Ishikawa (cell line): ENCODE results near the gene ARHGEF10L.

Source experiments
- CEBPB ChIP-seq: IDR thresholded peaks from 2 replicates; pipeline ENCODE4 v1.6.1; 2012
- CREB1 ChIP-seq: IDR thresholded peaks from 2 replicates; pipeline ENCODE4 v1.6.1; 2012; ENCODE audit warnings: low read depth
- EGR1 ChIP-seq: IDR thresholded peaks from 2 replicates; pipeline ENCODE4 v1.6.1; 2012
- EP300 ChIP-seq: IDR thresholded peaks from 2 replicates; pipeline ENCODE4 v1.6.1; 2012; ENCODE audit warnings: borderline replicate concordance
- FOXM1 ChIP-seq: IDR thresholded peaks from 2 replicates; pipeline ENCODE4 v1.6.1; 2012; ENCODE audit warnings: low read depth, borderline replicate concordance
- MAX ChIP-seq: IDR thresholded peaks from 2 replicates; pipeline ENCODE4 v1.6.1; 2012
- NFIC ChIP-seq: IDR thresholded peaks from 2 replicates; pipeline ENCODE4 v1.6.1; 2012
- RAD21 ChIP-seq: IDR thresholded peaks from 2 replicates; pipeline ENCODE4 v1.6.1; 2012; ENCODE audit warnings: low read depth
- REST ChIP-seq: IDR thresholded peaks from 2 replicates; pipeline ENCODE4 v1.6.1; 2012; ENCODE audit warnings: low read depth, mild to moderate bottlenecking
- TAF1 ChIP-seq: IDR thresholded peaks from 2 replicates; pipeline ENCODE4 v1.6.1; 2012; ENCODE audit warnings: low read depth, mild to moderate bottlenecking
- TCF12 ChIP-seq: IDR thresholded peaks from 2 replicates; pipeline ENCODE4 v1.6.1; 2012; ENCODE audit warnings: low read depth
- TEAD4 ChIP-seq: IDR thresholded peaks from 2 replicates; pipeline ENCODE4 v1.6.1; 2012
- USF1 ChIP-seq: IDR thresholded peaks from 2 replicates; pipeline ENCODE4 v1.6.1; 2012
- YY1 ChIP-seq: IDR thresholded peaks from 2 replicates; pipeline ENCODE4 v1.6.1; 2012; ENCODE audit warnings: low read depth
- ZBTB7A ChIP-seq: IDR thresholded peaks from 2 replicates; pipeline ENCODE4 v1.6.1; 2012; ENCODE audit warnings: low read depth

Gene ARHGEF10L

GRCh38 chr1:17649371-17650106 lies 110.0 kb downstream of the ARHGEF10L start:
- TF ChIP-seq USF1 (no peak), REST (no peak), NFIC (no peak), TCF12 (no peak), CREB1 (no peak), FOXM1 (no peak), YY1 (no peak), CEBPB (no peak), EGR1 (no peak), TAF1 (no peak), RAD21 (no peak), MAX (no peak), ZBTB7A (no peak), EP300 (no peak), TEAD4 (no peak)

GRCh38 chr1:17653276-17653675 lies 113.8 kb downstream of the ARHGEF10L start:
- TF ChIP-seq REST (no peak), CREB1 (no peak), EP300 (no peak), USF1 (no peak)

GRCh38 chr1:17653728-17654351 lies 114.3 kb downstream of the ARHGEF10L start:
- TF ChIP-seq EGR1 (no peak), RAD21 (peak; percentile 62), CEBPB (no peak), NFIC (no peak), EP300 (no peak), CREB1 (no peak), YY1 (no peak), REST (no peak)

- TF ChIP-seq MAX, result no peak
- no peak for TF ChIP-seq USF1
- TF ChIP-seq NFIC, result no peak
- TF ChIP-seq ZBTB7A, result no peak
- TF ChIP-seq FOXM1, result no peak
- TF ChIP-seq RAD21, result no peak
- no peak for TF ChIP-seq TCF12
- no peak for TF ChIP-seq CREB1
Measured at GRCh38 chr1:17654519-17654918, 115.0 kb downstream of the ARHGEF10L start.
